ENCODE data around the gene ARMC7.
"Not testable (repeated sequence)": the region's sequence is repeated elsewhere in the genome, so short reads cannot be mapped to it uniquely, and the experiment has no call there.

ARMC7 gene

GRCh38 chr17:75129576-75129975, 19.8 kb downstream of the ARMC7 start:
- no peak for DNase-seq (ENCODE audit: low read depth in 2 of 2)

GRCh38 chr17:75130059-75130631, 20.4 kb downstream of the ARMC7 start:
- no peak for DNase-seq (ENCODE audit: low read depth in 2 of 2)

- DNase-seq (ENCODE audit: low read depth in 2 of 2): no peak
Measured at GRCh38 chr17:75130632-75131277, 21.0 kb downstream of the ARMC7 start.

GRCh38 chr17:75131278-75132017, 21.7 kb downstream of the ARMC7 start, which contains the start of gene NT5C:
Gene NT5C, minus strand, starts transcription at chr17:75131742. Its CDS starts 35 bp downstream, at chr17:75131707.
- peak; percentile 31 to 33 for DNase-seq (ENCODE audit: low read depth in 2 of 2)

- not testable (repeated sequence) for DNase-seq (ENCODE audit: low read depth in 2 of 2)
Measured at GRCh38 chr17:75132018-75133000, 22.5 kb downstream of the ARMC7 start.

- DNase-seq (ENCODE audit: low read depth in 2 of 2): no peak
Measured at GRCh38 chr17:75133001-75133400, 23.2 kb downstream of the ARMC7 start.

GRCh38 chr17:75133607-75134347, 24.0 kb downstream of the ARMC7 start:
- DNase-seq (ENCODE audit: low read depth in 2 of 2): not testable (repeated sequence)

- DNase-seq (ENCODE audit: low read depth in 2 of 2): no peak
Measured at GRCh38 chr17:75135452-75135851, 25.7 kb downstream of the ARMC7 start.

GRCh38 chr17:75135946-75136345, 26.2 kb downstream of the ARMC7 start:
- DNase-seq (ENCODE audit: low read depth in 2 of 2): no peak

GRCh38 chr17:75137762-75138161, 28.0 kb downstream of the ARMC7 start:
- not testable (repeated sequence) for DNase-seq (ENCODE audit: low read depth in 2 of 2)

- no peak for DNase-seq (ENCODE audit: low read depth in 2 of 2)
Measured at GRCh38 chr17:75138519-75138918, 28.8 kb downstream of the ARMC7 start.

GRCh38 chr17:75142236-75142971, 32.6 kb downstream of the ARMC7 start:
- no peak for DNase-seq (ENCODE audit: low read depth in 2 of 2)

- no peak for DNase-seq (ENCODE audit: low read depth in 2 of 2)
Measured at GRCh38 chr17:75144816-75145512, 35.2 kb downstream of the ARMC7 start.

GRCh38 chr17:75146592-75146991, 36.8 kb downstream of the ARMC7 start:
- DNase-seq (ENCODE audit: low read depth in 2 of 2): no peak

GRCh38 chr17:75147878-75148546, 38.2 kb downstream of the ARMC7 start:
- DNase-seq (ENCODE audit: low read depth in 2 of 2): no peak

GRCh38 chr17:75151930-75152329, 42.2 kb downstream of the ARMC7 start:
- no peak for DNase-seq (ENCODE audit: low read depth in 2 of 2)

- no peak for DNase-seq (ENCODE audit: low read depth in 2 of 2)
Measured at GRCh38 chr17:75152523-75152921, 42.8 kb downstream of the ARMC7 start.

- no peak for DNase-seq (ENCODE audit: low read depth in 2 of 2)
Measured at GRCh38 chr17:75152922-75153779, 43.4 kb downstream of the ARMC7 start.

All from stimulated activated CD8-positive, alpha-beta memory T cell treated with anti-CD3 and anti-CD28 coated beads, Interleukin-7, amount 100 ng/mL, for 1 hour (primary cell).